ENCODE results near the gene PRTFDC1. TPM values are rescaled to one million over a fixed set of nuclear protein-coding genes. Genes with fewer than 3 reads are reported as not detected.
A peak's percentile ranks its signal among the peaks of the same experiment; 100 is the strongest.

The PRTFDC1 gene
- total and polyA plus RNA-seq, 2 of the 8 experiments (the other 6 are each of a cell fraction or from before 2014, with no cell fraction given) = 5.9 to 6.6 TPM

GRCh38 chr10:24804392-24804791, 148.0 kb downstream of the PRTFDC1 start:
- Histone ChIP-seq H2AK5ac (ENCODE audit: low read depth, low read length) (no peak overlapping the region), H3K4me3 (ENCODE audit: extremely low read depth in 1 of 4, insufficient read depth in 2 of 4, low read depth in 3 of 4, low read length in 4 of 4) (no peak overlapping the region), H3K9me3 (ENCODE audit: insufficient read depth in 2 of 2, low read depth in 1 of 2, low read length in 1 of 2) (no peaks in the 10 kb centered on the region), H2BK120ac (replicated peaks; ENCODE audit: low read depth, low read length) (no peak overlapping the region), H2AFZ (ENCODE audit: low read length) (0 out of 2 replicates have a peak overlapping the region, but pooled peaks have one; percentile 42), H4K91ac (replicated peaks; ENCODE audit: insufficient read length, low read length) (no peak overlapping the region), H3K27me3 (replicated peaks in 1 of 4; ENCODE audit: control insufficient read depth in 3 of 4, extremely low read depth in 1 of 4, insufficient read depth in 3 of 4, low read length in 3 of 4) (no peaks in the 10 kb centered on the region), H2BK5ac (ENCODE audit: low read depth, low read length) (no peak overlapping the region), H2BK12ac (ENCODE audit: low read depth, low read length) (no peak overlapping the region), H4K8ac (ENCODE audit: extremely low read depth, insufficient read depth, low read length) (peak overlapping the region; percentile 93; the same call in 1 of the 2 replicates), H4K20me1 (replicated peaks in 1 of 2; ENCODE audit: control insufficient read depth in 1 of 2, insufficient read depth in 2 of 2, low read length in 2 of 2) (no peaks in the 10 kb centered on the region), H3K23me2 (ENCODE audit: low read depth, low read length) (no peaks in the 10 kb centered on the region), H3K27ac (ENCODE audit: low read depth, low read length) (no peak overlapping the region), H3K79me1 (ENCODE audit: low read depth, low read length) (no peaks in the 10 kb centered on the region), H3K4me2 (ENCODE audit: insufficient read depth in 1 of 2, low read depth in 2 of 2, low read length in 2 of 2) (no peak overlapping the region), H2BK20ac (ENCODE audit: low read length) (no peak overlapping the region), H3K36me3 (ENCODE audit: control insufficient read depth in 2 of 4, insufficient read depth in 4 of 4, low read length in 3 of 4) (no peaks in the 10 kb centered on the region), H3K4me1 (replicated peaks in 1 of 4; ENCODE audit: control insufficient read depth in 3 of 4, insufficient read depth in 4 of 4, low read length in 3 of 4) (no peaks in the 10 kb centered on the region), H2BK15ac (ENCODE audit: low read length) (no peak overlapping the region), H3K18ac (ENCODE audit: extremely low read depth, low read length) (no peak overlapping the region), H3K4ac (replicated peaks; ENCODE audit: insufficient read length, low read depth, low read length) (no peak overlapping the region), H3K23ac (ENCODE audit: insufficient read length) (no peak overlapping the region), H3K14ac (ENCODE audit: insufficient read length) (no peak overlapping the region), H4K5ac (ENCODE audit: insufficient read length, low read depth, low read length) (no peak overlapping the region), H3K9ac (replicated peaks in 1 of 4; ENCODE audit: extremely low read depth in 1 of 4, low read depth in 3 of 4, low read length in 3 of 4) (no peak overlapping the region), H3K56ac (replicated peaks; ENCODE audit: insufficient read length, low read depth, low read length) (no peak overlapping the region), H3K79me2 (ENCODE audit: control insufficient read depth in 1 of 2, insufficient read depth in 2 of 2, low read length in 2 of 2) (no peaks in the 10 kb centered on the region)
- ChIA-PET CTCF (ENCODE audit: partially characterized antibody) (interaction anchor here (0.8 to 1.0 kb wide), 2 partner anchors 10 to 81 kb away, joined by 3 read pairs; no protein-coding TSS in a partner anchor), POLR2A (ENCODE audit: partially characterized antibody) (no interaction called here)
- DNase-seq (ENCODE audit: low read depth in 1 of 2, low spot score in 2 of 2) (no peak), FAIRE-seq (no peak)
- WGBS, 2 experiments (ENCODE audit: extremely low coverage in 1 of 2, insufficient coverage in 1 of 2, insufficient read length in 1 of 2, insufficient replicate concordance in 2 of 2, low coverage in 1 of 2, low lambda C conversion rate in 2 of 2, missing lambda C conversion rate in 1 of 2) = 84% methylated on average over 8 of the region's 8 CpGs; no CpG with 5 or more reads in 1 of the 2 experiments
- no peak for TF ChIP-seq CBX5 (IDR thresholded peaks at IDR 0.05; ENCODE audit: low read depth, low read length)

Measured in H1 (cell line).